Stimulated activated naive CD8-positive, alpha-beta T cell treated with anti-CD3 and anti-CD28 coated beads, Interleukin-15, Interleukin-2, amounts not matched to agents 100 ng/mL and 50 ng/mL, for 24 hours (primary cell): ENCODE measurements around the gene PIGT.

ENCODE experiments used
- H3K27ac Mint-ChIP-seq: one replicate; pipeline ENCODE4 v1.8.0; 2021; ENCODE audit warnings: mild to moderate bottlenecking, mixed read lengths
- H3K27me3 Mint-ChIP-seq: one replicate; pipeline ENCODE4 v1.8.0; 2021; ENCODE audit warnings: mixed read lengths
- H3K36me3 Mint-ChIP-seq: one replicate; pipeline ENCODE4 v1.8.0; 2021; ENCODE audit warnings: low read depth, mixed read lengths
- H3K4me1 Mint-ChIP-seq: one replicate; pipeline ENCODE4 v1.8.0; 2021; ENCODE audit warnings: low read depth, mixed read lengths
- H3K4me3 Mint-ChIP-seq: one replicate; pipeline ENCODE4 v1.8.0; 2021; ENCODE audit warnings: mild to moderate bottlenecking, mixed read lengths
- H3K9me3 Mint-ChIP-seq: one replicate; pipeline ENCODE4 v1.8.0; 2021; ENCODE audit warnings: mixed read lengths

The PIGT gene

GRCh38 chr20:45390931-45391330 is 25.0 kb upstream of the PIGT start:
- H3K36me3 Mint-ChIP-seq = peaks cover 12% of the 10 kb centered on the region
- H3K9me3 Mint-ChIP-seq = peaks cover 6% of the 10 kb centered on the region
- H3K4me1 Mint-ChIP-seq = peaks cover 27% of the 10 kb centered on the region
- H3K27me3 Mint-ChIP-seq = no peaks in the 10 kb centered on the region
- no peak overlapping the region for H3K4me3 Mint-ChIP-seq
- no peak overlapping the region for H3K27ac Mint-ChIP-seq

- peaks cover 12% of the 10 kb centered on the region for H3K36me3 Mint-ChIP-seq
- no peaks in the 10 kb centered on the region for H3K27me3 Mint-ChIP-seq
- no peak overlapping the region for H3K4me3 Mint-ChIP-seq
- no peak overlapping the region for H3K27ac Mint-ChIP-seq
- peaks cover 27% of the 10 kb centered on the region for H3K4me1 Mint-ChIP-seq
- peaks cover 6% of the 10 kb centered on the region for H3K9me3 Mint-ChIP-seq
Observed at GRCh38 chr20:45391559-45391958, 24.4 kb upstream of the PIGT start.

GRCh38 chr20:45392733-45393132 is 23.2 kb upstream of the PIGT start:
- peaks cover 15% of the 10 kb centered on the region for H3K4me1 Mint-ChIP-seq
- peaks cover 4% of the 10 kb centered on the region for H3K36me3 Mint-ChIP-seq
- H3K9me3 Mint-ChIP-seq = no peaks in the 10 kb centered on the region
- H3K27me3 Mint-ChIP-seq = no peaks in the 10 kb centered on the region
- no peak overlapping the region for H3K27ac Mint-ChIP-seq
- no peak overlapping the region for H3K4me3 Mint-ChIP-seq

DNA sequence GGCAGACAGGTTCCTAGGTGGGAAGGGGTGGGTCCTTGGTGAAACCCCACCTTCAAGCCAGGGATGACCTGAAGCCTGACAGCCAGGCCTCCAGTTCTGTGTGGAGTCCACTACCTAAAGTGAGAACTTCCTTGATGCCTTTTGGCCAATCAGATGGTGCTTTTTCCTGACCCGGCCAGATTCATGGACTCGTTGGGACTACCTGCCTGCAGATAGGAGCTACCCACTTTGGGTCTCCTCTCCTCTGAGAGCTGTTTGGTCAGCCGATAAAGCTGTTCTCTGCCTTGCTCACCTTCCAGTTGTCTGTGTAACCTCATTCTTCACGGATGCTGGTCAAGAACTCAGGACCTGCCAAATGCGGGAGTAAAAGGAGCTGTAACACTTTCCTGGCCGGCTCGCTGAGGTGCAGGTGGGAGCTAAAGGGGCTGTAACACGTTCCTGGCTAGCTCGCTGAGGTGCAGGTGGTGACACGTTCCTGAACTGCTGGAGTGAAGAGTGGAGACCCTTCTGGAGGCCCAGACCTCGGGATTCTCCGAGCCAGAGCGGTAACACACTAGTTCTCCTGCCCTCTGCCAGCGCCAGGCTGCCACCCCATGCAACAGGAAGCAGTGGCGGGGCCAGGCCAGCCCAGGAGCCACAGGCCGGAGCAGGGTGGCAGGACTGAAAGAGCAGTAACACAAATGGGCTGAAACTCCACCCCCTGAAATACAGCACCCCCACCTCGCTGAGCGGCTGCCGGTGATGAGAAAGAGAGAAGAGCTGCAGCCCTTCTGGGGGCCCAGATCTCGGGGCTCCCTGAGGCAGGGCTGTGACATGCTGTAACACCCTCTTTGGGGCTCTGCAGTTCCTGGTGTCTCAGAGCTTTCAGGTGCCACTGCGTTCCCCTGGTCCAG is 21.5 kb upstream of the PIGT start:
- Mint-ChIP-seq H3K4me1 (peaks cover 10% of the 10 kb centered on the region), H3K36me3 (peaks cover 7% of the 10 kb centered on the region), H3K4me3 (no peak overlapping the region), H3K9me3 (peaks cover 3% of the 10 kb centered on the region), H3K27me3 (no peaks in the 10 kb centered on the region), H3K27ac (no peak overlapping the region)

DNA sequence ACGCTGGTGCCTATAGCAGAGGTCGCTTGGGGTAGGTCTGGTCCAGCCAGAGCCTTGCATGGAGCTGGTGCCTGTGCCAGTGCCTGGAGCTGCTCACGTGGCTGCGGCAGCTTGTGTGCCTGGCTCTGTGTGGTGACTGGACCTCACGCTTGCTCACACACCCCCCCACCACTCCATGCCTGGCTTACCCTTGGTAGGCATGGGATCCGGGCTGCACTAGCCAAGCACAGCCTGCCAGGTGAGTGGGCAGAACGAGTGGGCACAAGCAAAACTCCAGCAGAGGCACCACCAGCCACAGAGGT is 20.9 kb upstream of the PIGT start:
- Mint-ChIP-seq H3K36me3 (peaks cover 13% of the 10 kb centered on the region), H3K27me3 (no peaks in the 10 kb centered on the region), H3K4me1 (peaks cover 10% of the 10 kb centered on the region), H3K27ac (no peak overlapping the region), H3K4me3 (no peak overlapping the region), H3K9me3 (peaks cover 8% of the 10 kb centered on the region)

DNA sequence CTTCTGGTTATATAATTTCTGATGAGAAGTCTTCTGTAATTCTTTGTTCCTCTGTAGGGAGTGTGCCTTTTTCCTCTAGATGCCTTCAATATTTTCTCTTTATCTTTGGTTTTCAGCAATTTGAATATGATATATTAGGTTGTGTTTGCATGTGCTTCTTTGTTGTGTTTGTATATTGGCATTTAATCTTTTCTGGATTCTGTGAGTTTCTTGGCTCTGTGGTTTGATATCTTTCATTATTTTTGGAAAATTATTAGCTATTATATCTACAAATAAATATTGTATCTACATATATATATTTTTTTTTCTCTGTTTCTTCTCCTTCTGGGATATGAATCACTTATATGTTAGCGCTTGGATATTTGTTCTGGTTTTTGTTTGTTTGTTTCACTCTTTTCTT is 16.9 kb upstream of the PIGT start:
- Mint-ChIP-seq H3K9me3 (peaks cover 9% of the 10 kb centered on the region), H3K36me3 (peaks cover 34% of the 10 kb centered on the region), H3K27me3 (no peaks in the 10 kb centered on the region), H3K27ac (no peak overlapping the region), H3K4me1 (peaks cover 11% of the 10 kb centered on the region), H3K4me3 (no peak overlapping the region)

DNA sequence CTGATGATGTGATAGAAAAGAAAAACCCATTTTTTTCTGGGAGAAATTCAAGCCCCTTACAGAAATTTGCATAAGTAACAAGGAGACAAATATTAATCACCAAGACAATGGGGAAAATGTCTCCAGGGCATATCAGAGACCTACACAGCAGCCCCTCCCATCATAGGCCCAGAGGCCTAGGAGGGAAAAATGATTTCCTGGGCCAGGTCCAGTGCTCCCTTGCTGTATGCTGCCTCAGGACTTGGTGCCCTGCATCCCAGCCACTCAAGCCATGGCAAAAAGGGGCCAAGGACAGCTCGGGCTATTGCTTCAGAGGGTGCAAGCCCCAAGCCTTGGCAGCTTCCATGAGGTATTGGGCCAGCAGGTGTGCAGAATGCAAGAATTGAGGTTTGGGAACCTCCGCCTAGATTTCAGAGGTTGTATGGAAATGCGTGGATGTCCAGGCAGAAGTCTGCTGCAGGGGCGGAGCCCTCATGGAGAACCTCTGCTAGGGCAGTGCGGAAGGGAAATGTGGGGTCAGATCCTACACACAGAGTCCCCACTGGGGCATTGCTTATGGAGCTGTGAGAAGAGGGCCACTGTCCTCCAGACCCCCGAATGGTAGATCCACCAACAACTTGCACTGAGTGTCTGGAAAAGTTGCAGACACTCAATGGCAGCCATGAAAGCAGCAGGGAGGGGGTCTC is 15.5 kb upstream of the PIGT start:
- Mint-ChIP-seq H3K4me1 (peaks cover 19% of the 10 kb centered on the region), H3K9me3 (peaks cover 9% of the 10 kb centered on the region), H3K36me3 (peaks cover 34% of the 10 kb centered on the region), H3K27me3 (peaks cover 4% of the 10 kb centered on the region), H3K4me3 (no peak overlapping the region), H3K27ac (no peak overlapping the region)

DNA sequence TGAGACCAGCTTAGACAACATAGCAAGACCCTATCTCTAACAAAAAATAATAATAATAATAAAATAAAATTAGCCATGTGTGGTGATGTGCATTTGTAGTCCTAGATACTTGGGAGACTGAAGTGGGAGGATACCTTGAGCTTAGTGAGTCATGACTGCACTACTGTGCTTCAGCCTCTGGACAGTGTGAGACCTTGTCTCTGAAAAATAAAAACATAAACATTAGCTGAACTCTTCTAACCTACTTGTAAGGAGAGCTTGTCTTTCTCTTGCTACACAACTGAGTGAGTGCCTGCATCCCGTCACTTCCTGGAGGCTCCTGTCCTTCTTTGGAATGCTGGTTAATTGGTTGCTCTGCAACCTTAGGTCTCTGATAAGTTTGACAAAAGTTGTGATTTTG is 13.0 kb upstream of the PIGT start:
- Mint-ChIP-seq H3K27me3 (peaks cover 4% of the 10 kb centered on the region), H3K9me3 (peaks cover 9% of the 10 kb centered on the region), H3K36me3 (peaks cover 34% of the 10 kb centered on the region), H3K27ac (no peak overlapping the region), H3K4me3 (no peak overlapping the region), H3K4me1 (peaks cover 28% of the 10 kb centered on the region)

DNA sequence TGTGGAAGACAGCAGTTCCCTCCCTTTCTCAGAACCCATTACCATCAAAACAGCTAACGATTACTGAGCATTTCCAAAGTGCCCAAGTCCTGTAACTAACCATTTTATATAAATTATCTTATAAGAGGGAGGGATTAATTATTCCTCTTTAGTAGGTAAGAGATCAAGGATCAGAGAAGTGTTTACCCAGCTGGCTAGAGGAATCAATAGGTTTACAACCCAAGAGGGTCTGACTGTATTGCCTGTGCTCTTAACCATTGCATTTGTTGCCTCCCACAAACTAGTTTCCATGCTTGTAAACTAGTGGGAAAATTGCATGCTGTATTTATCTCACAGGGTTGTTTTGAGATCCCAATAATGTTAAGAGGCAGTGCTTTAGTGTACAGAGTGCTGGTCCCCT is 11.5 kb upstream of the PIGT start:
- H3K4me1 Mint-ChIP-seq = peaks cover 37% of the 10 kb centered on the region
- peaks cover 4% of the 10 kb centered on the region for H3K27me3 Mint-ChIP-seq
- H3K9me3 Mint-ChIP-seq = peaks cover 6% of the 10 kb centered on the region
- H3K27ac Mint-ChIP-seq = peak overlapping the region; percentile 62
- H3K36me3 Mint-ChIP-seq = peaks cover 30% of the 10 kb centered on the region
- H3K4me3 Mint-ChIP-seq = peak overlapping the region; percentile 73

DNA sequence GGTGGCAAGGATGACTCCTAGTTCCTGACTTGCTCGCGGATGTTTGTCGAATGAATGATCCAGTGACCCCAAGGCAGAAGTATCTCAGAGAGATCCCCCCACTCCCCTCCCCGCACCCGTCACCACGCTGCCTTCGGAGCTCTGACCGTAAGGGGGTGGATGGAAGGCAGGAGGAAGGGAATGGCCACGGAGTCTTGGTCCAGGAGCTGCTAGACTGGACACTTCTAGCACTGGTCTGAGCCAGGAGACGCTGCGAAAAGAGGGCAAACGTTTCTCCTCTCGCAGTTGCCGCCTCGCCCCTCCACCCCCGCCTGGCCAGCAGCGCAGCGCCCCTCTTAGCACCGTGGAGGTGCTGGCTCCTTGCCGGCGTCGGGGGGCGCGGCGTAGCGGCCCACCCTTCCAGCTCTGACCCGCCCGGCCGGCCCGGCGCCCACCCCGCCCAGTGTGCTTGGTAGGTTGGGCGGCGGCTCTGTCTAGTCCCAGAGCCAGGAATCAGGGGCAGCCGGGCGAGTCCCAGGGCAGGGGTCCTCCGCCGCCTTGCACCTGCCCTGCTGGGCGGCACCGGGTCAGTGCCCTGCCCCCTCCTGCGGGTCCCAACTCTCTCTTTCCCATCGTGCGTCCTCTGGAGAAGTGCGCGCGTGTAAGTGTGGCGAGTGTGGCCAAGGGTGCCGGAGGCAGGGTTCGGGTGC is 10.2 kb upstream of the PIGT start:
- H3K4me1 Mint-ChIP-seq = peaks cover 37% of the 10 kb centered on the region
- H3K9me3 Mint-ChIP-seq = no peaks in the 10 kb centered on the region
- peaks cover 21% of the 10 kb centered on the region for H3K36me3 Mint-ChIP-seq
- H3K27ac Mint-ChIP-seq = peak overlapping the region; percentile 52
- peaks cover 4% of the 10 kb centered on the region for H3K27me3 Mint-ChIP-seq
- peak overlapping the region; percentile 67 for H3K4me3 Mint-ChIP-seq

DNA sequence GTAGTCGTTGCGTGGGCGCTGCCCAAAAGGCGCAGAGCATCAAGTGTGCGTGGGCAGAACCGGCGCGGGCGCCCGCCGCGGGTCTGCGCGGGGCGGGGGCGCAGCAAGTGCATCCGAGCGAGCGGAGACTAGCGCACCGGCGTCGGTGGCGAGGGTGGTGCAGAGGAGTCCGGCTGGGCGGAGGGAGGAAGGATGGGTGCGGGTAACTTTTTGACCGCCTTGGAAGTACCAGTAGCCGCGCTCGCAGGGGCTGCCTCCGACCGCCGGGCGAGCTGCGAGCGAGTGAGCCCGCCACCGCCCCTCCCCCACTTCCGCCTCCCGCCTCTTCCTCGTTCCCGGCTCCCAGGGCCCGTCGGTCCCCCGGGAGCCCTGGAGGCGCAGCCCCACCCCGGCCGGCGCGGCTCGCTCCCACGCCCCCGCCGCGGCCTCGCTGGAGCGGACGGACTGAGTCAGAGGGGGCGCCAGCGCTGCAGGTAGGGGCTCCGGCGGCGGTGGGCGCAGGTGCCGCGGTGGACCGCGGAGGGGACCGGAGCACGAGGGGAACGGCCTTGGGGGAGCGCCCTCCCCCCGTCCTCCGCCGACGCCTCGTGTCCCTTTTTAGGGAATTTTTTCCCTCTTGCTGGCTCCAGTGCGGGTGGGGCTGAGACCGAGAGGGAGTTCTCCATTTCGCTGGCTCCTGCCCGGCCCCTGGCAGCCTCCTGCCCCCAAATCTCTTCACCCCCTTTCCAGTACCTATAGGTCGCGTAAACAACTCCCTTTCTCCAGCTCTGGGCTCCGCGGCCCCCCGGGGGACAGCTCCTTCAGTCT is 9.5 kb upstream of the PIGT start:
- Mint-ChIP-seq H3K4me3 (peak overlapping the region; percentile 67), H3K27me3 (peaks cover 4% of the 10 kb centered on the region), H3K27ac (peak overlapping the region; percentile 57), H3K9me3 (no peaks in the 10 kb centered on the region), H3K4me1 (peaks cover 33% of the 10 kb centered on the region), H3K36me3 (peaks cover 17% of the 10 kb centered on the region)

DNA sequence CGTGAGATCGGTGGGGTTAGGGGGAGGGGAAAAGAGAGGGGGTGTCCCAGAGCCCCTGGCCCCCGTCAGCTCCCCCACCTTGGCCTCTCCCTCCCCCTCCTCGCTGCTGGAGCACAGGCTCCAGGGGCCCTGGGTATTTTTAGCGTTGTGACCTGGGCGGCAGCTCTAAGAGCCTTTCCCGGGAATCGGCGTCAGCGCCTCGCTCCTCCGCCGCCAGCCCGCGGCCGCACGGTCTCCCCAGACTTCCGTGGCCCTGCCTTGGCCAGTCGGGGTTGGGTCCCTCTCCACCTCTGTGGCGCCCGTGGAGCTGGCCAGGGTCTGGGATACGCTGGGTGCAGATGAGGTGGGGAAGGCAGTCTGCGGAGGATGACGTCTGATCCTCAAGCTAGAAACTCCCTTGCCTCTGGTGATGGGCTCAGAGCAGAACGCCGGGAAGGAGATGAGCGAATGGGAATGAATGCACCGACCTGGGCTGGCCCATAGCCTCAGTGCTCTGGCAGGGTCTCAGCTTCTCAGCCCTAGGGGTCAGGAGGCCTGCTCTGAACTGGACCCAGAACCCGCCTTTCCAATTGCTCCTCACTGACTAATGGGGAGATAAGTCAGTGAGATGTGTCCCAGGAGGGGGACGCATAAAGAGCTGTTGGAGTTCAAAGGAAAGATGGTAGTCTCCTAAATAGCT is 8.7 kb upstream of the PIGT start:
- H3K9me3 Mint-ChIP-seq = no peaks in the 10 kb centered on the region
- H3K27me3 Mint-ChIP-seq = peaks cover 4% of the 10 kb centered on the region
- peaks cover 26% of the 10 kb centered on the region for H3K4me1 Mint-ChIP-seq
- H3K36me3 Mint-ChIP-seq = peaks cover 10% of the 10 kb centered on the region
- H3K27ac Mint-ChIP-seq = peak overlapping the region; percentile 57
- H3K4me3 Mint-ChIP-seq = peak overlapping the region; percentile 67

GRCh38 chr20:45407783-45408645 is 7.9 kb upstream of the PIGT start, which contains the start of gene DBNDD2:
TSS of gene DBNDD2 (plus strand) at chr20:45408289. CDS start at chr20:45408468, 179 bp downstream.
- Mint-ChIP-seq H3K27me3 (peaks cover 4% of the 10 kb centered on the region), H3K9me3 (no peaks in the 10 kb centered on the region), H3K4me3 (peak within 1 kb of the TSS; percentile 67), H3K27ac (peak within 1 kb of the TSS; percentile 42), H3K4me1 (peaks cover 26% of the 10 kb centered on the region), H3K36me3 (peaks cover 4% of the 10 kb centered on the region)
